Natural killer cell (primary cell): ENCODE results near the gene TCAF1. TPM values are rescaled to one million over a fixed set of nuclear protein-coding genes. Genes with fewer than 3 reads are reported as not detected.

Experiments used
- ATAC-seq, 3 donors: fragments of 150-1000 bp in 2 of 3; fragments of 200-7000 bp in 1 of 3; cut with Tn5 transposase; 1 replicate in 1 of 3; 2 replicates in 2 of 3; pipeline ENCODE4 v1.10.0; 2021; ENCODE audit warnings: mild to moderate bottlenecking in 2 of 3, moderate library complexity in 2 of 3
- DNase-seq, 2 donors: peaks; one replicate each; pipeline versions ENCODE4 v3.0.0 to v3.0.0-alpha.2; 2013 to 2021; ENCODE audit warnings: mixed read lengths in 1 of 2
- H3K27ac ChIP-seq: one replicate; pipeline ENCODE4 v1.5.1; 2013; ENCODE audit warnings: mild to moderate bottlenecking, low read length
- H3K27me3 ChIP-seq: one replicate; pipeline ENCODE4 v1.6.1; 2013; ENCODE audit warnings: low read length; ENCODE audit not compliant: control insufficient read depth, insufficient read depth
- H3K36me3 ChIP-seq: one replicate; pipeline ENCODE4 v1.6.1; 2013; ENCODE audit warnings: low read length; ENCODE audit not compliant: control insufficient read depth, insufficient read depth
- H3K4me1 ChIP-seq: one replicate; pipeline ENCODE4 v1.6.1; 2013; ENCODE audit warnings: low read length; ENCODE audit not compliant: control insufficient read depth, insufficient read depth
- H3K4me3 ChIP-seq: one replicate; pipeline ENCODE4 v1.5.1; 2013; ENCODE audit warnings: low read length
- H3K9me3 ChIP-seq: one replicate; pipeline ENCODE4 v1.6.1; 2013; ENCODE audit warnings: low read length; ENCODE audit not compliant: control insufficient read depth, insufficient read depth
- H3K27ac Mint-ChIP-seq, 2 donors: one replicate each; pipeline ENCODE4 v1.8.0; 2022; ENCODE audit warnings: mild to moderate bottlenecking in 2 of 2, mixed read lengths in 2 of 2, moderate library complexity in 1 of 2
- H3K27me3 Mint-ChIP-seq, 2 donors: one replicate each; pipeline ENCODE4 v1.8.0; 2022; ENCODE audit warnings: low read depth in 2 of 2, mixed read lengths in 2 of 2
- H3K36me3 Mint-ChIP-seq: one replicate; pipeline ENCODE4 v1.8.0; 2022; ENCODE audit warnings: mixed read lengths
- H3K4me1 Mint-ChIP-seq, 2 donors: one replicate each; pipeline ENCODE4 v1.8.0; 2022; ENCODE audit warnings: mixed read lengths in 2 of 2
- H3K4me3 Mint-ChIP-seq: one replicate; pipeline ENCODE4 v1.8.0; 2022; ENCODE audit warnings: mild to moderate bottlenecking, moderate library complexity, mixed read lengths
- H3K9me3 Mint-ChIP-seq, 2 donors: one replicate each; pipeline ENCODE4 v1.8.0; 2022; ENCODE audit warnings: mixed read lengths in 2 of 2
- CTCF ChIP-seq: fragments of 200-600 bp; IDR thresholded peaks from one replicate; pipeline ENCODE4 v1.8.0; 2022; ENCODE audit warnings: antibody characterized with exemption
- WGBS: methylation state at CpG from one replicate; pipeline ENCODE4 v1.1.7; 2013; ENCODE audit warnings: missing lambda C conversion rate; ENCODE audit not compliant: insufficient coverage; 5-methylcytosine and 5-hydroxymethylcytosine counted together
- intact Hi-C: fragments of 100-400 bp; cut with micrococcal nuclease; formaldehyde crosslinking; loops from one replicate; pipeline ENCODE4 v1.14.2; 2022
- total RNA-seq, 4 donors: library from RNA; stranded (reverse); fragments of 120-200 nt in 1 of 4; gene quantifications; one replicate each; pipeline versions ENCODE4 v1.2.3 to v1.2.4, GENCODE V29; 2013 to 2022

TCAF1 gene
- total RNA-seq, 3 donors from 2014 or later (not counting 1 experiment from before 2014, with no cell fraction given): 12.7 to 24.5 (median 18.8) TPM

GRCh38 chr7:143884969-143885559 lies 16.9 kb downstream of the TCAF1 start:
- Mint-ChIP-seq H3K9me3 (peaks cover 0 to 3% of the 10 kb centered on the region in 2 donors), H3K4me3 (no peak overlapping the region), H3K4me1 (peaks cover 22 to 25% of the 10 kb centered on the region in 2 donors), H3K36me3 (peaks cover 7% of the 10 kb centered on the region), H3K27me3 (peaks cover 23 to 32% of the 10 kb centered on the region in 2 donors), H3K27ac (no peak overlapping the region)
- peak in 1 of 3 donors; percentile 53 for ATAC-seq
- Histone ChIP-seq H3K27me3 (peaks cover 13% of the 10 kb centered on the region), H3K4me1 (peaks cover 13% of the 10 kb centered on the region), H3K9me3 (no peaks in the 10 kb centered on the region), H3K4me3 (no peak overlapping the region), H3K27ac (no peak overlapping the region), H3K36me3 (no peaks in the 10 kb centered on the region)
- 7% methylated on average over 35 of the region's 38 CpGs for WGBS
- intact Hi-C loops: no loop called here
- no peak for TF ChIP-seq CTCF
- no peak for DNase-seq

DNA sequence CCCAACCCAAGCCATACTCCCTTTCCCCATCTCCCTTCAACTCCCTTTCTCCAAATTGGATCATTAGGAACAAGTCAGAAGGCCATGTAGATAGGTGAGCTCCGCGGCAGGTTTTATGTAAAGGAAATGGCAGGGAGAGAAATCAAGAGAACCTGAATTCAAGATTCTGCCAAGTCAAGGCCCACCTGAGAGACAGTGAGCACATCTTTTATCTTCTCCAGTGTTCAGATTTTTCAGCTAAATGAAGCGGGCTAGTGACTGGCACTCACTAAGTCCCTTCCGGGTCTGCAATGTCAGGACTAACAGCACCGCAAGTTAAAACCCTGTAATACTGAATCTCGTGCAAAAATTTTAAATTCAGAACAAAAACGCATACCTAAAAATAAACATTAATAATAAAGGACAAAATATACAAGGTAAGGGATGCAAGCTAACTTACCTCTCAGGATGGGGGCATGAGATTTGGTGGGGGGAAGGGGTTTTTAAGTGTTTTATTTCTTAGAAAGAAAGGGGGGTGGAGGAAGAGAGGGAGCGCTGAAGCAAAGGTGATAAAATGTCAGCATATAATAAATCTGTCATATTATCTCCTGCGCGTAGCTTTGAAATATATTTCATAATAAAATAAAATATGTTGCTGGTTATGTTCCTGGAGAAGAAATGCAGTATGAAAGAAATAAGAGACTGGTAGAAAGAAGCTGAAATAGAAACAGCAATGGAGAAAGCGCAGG lies 17.6 kb downstream of the TCAF1 start:
- Histone ChIP-seq H3K27ac (no peak overlapping the region), H3K27me3 (peaks cover 13% of the 10 kb centered on the region), H3K4me3 (no peak overlapping the region), H3K4me1 (peaks cover 13% of the 10 kb centered on the region), H3K36me3 (no peaks in the 10 kb centered on the region), H3K9me3 (no peaks in the 10 kb centered on the region)
- Mint-ChIP-seq H3K27me3 (peaks cover 23 to 32% of the 10 kb centered on the region in 2 donors), H3K36me3 (peaks cover 6% of the 10 kb centered on the region), H3K4me1 (peaks cover 22% of the 10 kb centered on the region in 2 donors), H3K4me3 (peak overlapping the region; percentile 31), H3K9me3 (peaks cover 0 to 3% of the 10 kb centered on the region in 2 donors), H3K27ac (no peak overlapping the region)
- WGBS: 91% methylated on average over 6 of the region's 11 CpGs
- intact Hi-C loops: no loop called here
- ATAC-seq (no peak), DNase-seq (no peak)
- no peak for TF ChIP-seq CTCF

GRCh38 chr7:143882604-143883078 lies 19.3 kb downstream of the TCAF1 start:
- peaks cover 16 to 22% of the 10 kb centered on the region in 2 donors for H3K4me1 Mint-ChIP-seq
- no peak for ATAC-seq
- H3K4me3 ChIP-seq: no peak overlapping the region
- H3K36me3 Mint-ChIP-seq: no peaks in the 10 kb centered on the region
- 5% methylated on average over 23 of the region's 28 CpGs for WGBS
- DNase-seq: no peak
- intact Hi-C loops: no loop called here
- no peaks in the 10 kb centered on the region for H3K36me3 ChIP-seq
- peak overlapping the region; percentile 45 for H3K4me3 Mint-ChIP-seq
- H3K27ac ChIP-seq: no peak overlapping the region
- no peaks in the 10 kb centered on the region for H3K9me3 Mint-ChIP-seq
- H3K27me3 Mint-ChIP-seq: peaks cover 23 to 32% of the 10 kb centered on the region in 2 donors
- peaks cover 13% of the 10 kb centered on the region for H3K27me3 ChIP-seq
- peaks cover 13% of the 10 kb centered on the region for H3K4me1 ChIP-seq
- H3K9me3 ChIP-seq: no peaks in the 10 kb centered on the region
- H3K27ac Mint-ChIP-seq: no peak overlapping the region
- no peak for TF ChIP-seq CTCF
